Right cardiac atrium (tissue), 5 donors: ENCODE results near the gene MYO16. TPM values are rescaled to one million over a fixed set of nuclear protein-coding genes. Genes with fewer than 3 reads are reported as not detected.
A peak's percentile ranks its signal among the peaks of the same experiment; 100 is the strongest.

Experiments
- ATAC-seq, 2 donors: fragments of 200-7000 bp; cut with Tn5 transposase; one replicate each; pipeline versions ENCODE4 v1.8.0 to v1.9.1; 2020; ENCODE audit warnings: moderate library complexity in 2 of 2, mild to moderate bottlenecking in 1 of 2
- DNase-seq, 3 donors: peaks; one replicate each; pipeline ENCODE4 v3.0.0-alpha.2; 2020
- H3K27ac ChIP-seq: one replicate; pipeline ENCODE4 v1.5.1; 2013; ENCODE audit warnings: mild to moderate bottlenecking, low read length, control low read depth, moderate library complexity
- H3K27me3 ChIP-seq: one replicate; pipeline ENCODE4 v1.6.1; 2013; ENCODE audit not compliant: control insufficient read depth, insufficient read depth
- H3K4me1 ChIP-seq: one replicate; pipeline ENCODE4 v1.6.1; 2013; ENCODE audit warnings: low read length; ENCODE audit not compliant: control insufficient read depth, insufficient read depth
- H3K4me3 ChIP-seq: one replicate; pipeline ENCODE4 v1.5.1; 2013; ENCODE audit warnings: low read length, control low read depth
- H3K9me3 ChIP-seq: one replicate; pipeline ENCODE4 v1.6.1; 2013; ENCODE audit warnings: low read length; ENCODE audit not compliant: control insufficient read depth
- WGBS: extraction: QIAGEN DNeasy Blood & Tissue Kit; methylation state at CpG from one replicate; pipeline ENCODE4 v1.1.7; 2013; 5-methylcytosine and 5-hydroxymethylcytosine counted together
- intact Hi-C, 4 donors: fragments of 100-400 bp; cut with DNase I; formaldehyde crosslinking; loops; one replicate each; pipeline versions ENCODE4 v1.11.0 to v1.14.0; 2022 to 2023
- polyA plus RNA-seq: library from polyadenylated mRNA; stranded (reverse); fragments of 200-250 nt; gene quantifications from one replicate; pipeline ENCODE4 v1.2.3, GENCODE V29; 2013
- total RNA-seq, 4 donors: library from RNA; stranded (reverse); fragmentation: NEBNext Ultra II Directional; extraction: Animal tissue kit (Norgen Biotek cat#: 25700); gene quantifications; one replicate each; pipeline ENCODE4 v1.2.1, GENCODE V29; 2021
- donor health status: healthy with polysubstance abuse.
- donor health status: DM: no; HTN: yes; CAD: no.
- donor health status: DM: no; HTN: no; CAD: no.
- donor health status: DM: no; HTN: yes; CAD: no; lungs with severe emphysema.
- donor health status: DM: yes; HTN: yes; CAD: no.

MYO16 gene
- total and polyA plus RNA-seq, 5 donors, result 0.82 to 5.9 (median 1.6) TPM

GRCh38 chr13:108962654-108963053 is 333.2 kb downstream of the MYO16 start:
- intact Hi-C loops, result loop anchor here in 3 of 4 donors (10.0 kb wide), 2 partner anchors 822 to 1142 kb away; partner anchors contain the start of gene IRS2 (in 1 of the 3)
- no peak for ATAC-seq
- Histone ChIP-seq H3K4me3 (no peak overlapping the region), H3K9me3 (no peaks in the 10 kb centered on the region), H3K4me1 (no peaks in the 10 kb centered on the region), H3K27me3 (no peaks in the 10 kb centered on the region), H3K27ac (no peak overlapping the region)
- DNase-seq, result no peak

- no peak for ATAC-seq
- DNase-seq, result no peak
- intact Hi-C loops, result loop anchor here in 3 of 4 donors (10.0 kb wide), 2 partner anchors 821 to 1141 kb away; partner anchors contain the start of gene IRS2 (in 1 of the 3)
- H3K4me1 ChIP-seq, result no peaks in the 10 kb centered on the region
- H3K4me3 ChIP-seq, result no peak overlapping the region
- no peaks in the 10 kb centered on the region for H3K9me3 ChIP-seq
- no peak overlapping the region for H3K27ac ChIP-seq
- 84% methylated on average over 3 of the region's 3 CpGs for WGBS
- no peaks in the 10 kb centered on the region for H3K27me3 ChIP-seq
Measured at GRCh38 chr13:108963276-108963810, 333.9 kb downstream of the MYO16 start.

- H3K27ac ChIP-seq, result no peak overlapping the region
- ATAC-seq, result no peak
- 84% methylated on average over 10 of the region's 10 CpGs for WGBS
- no peaks in the 10 kb centered on the region for H3K9me3 ChIP-seq
- no peaks in the 10 kb centered on the region for H3K4me1 ChIP-seq
- no peak for DNase-seq
- intact Hi-C loops, result loop anchor here in 3 of 4 donors (10.0 kb wide), 2 partner anchors 821 to 1141 kb away; partner anchors contain the start of gene IRS2 (in 1 of the 3)
- no peaks in the 10 kb centered on the region for H3K27me3 ChIP-seq
- no peak overlapping the region for H3K4me3 ChIP-seq
Measured at GRCh38 chr13:108963846-108964600, 334.6 kb downstream of the MYO16 start.

GRCh38 chr13:108964606-108965005 is 335.2 kb downstream of the MYO16 start:
- H3K4me1 ChIP-seq, result no peaks in the 10 kb centered on the region
- H3K27ac ChIP-seq, result no peak overlapping the region
- intact Hi-C loops, result loop anchor here in 3 of 4 donors (10.0 kb wide), 2 partner anchors 820 to 1140 kb away; partner anchors contain the start of gene IRS2 (in 1 of the 3)
- H3K4me3 ChIP-seq, result no peak overlapping the region
- DNase-seq (no peak), ATAC-seq (no peak)
- no peaks in the 10 kb centered on the region for H3K9me3 ChIP-seq
- WGBS, result 85% methylated on average over 7 of the region's 7 CpGs
- no peaks in the 10 kb centered on the region for H3K27me3 ChIP-seq

DNA sequence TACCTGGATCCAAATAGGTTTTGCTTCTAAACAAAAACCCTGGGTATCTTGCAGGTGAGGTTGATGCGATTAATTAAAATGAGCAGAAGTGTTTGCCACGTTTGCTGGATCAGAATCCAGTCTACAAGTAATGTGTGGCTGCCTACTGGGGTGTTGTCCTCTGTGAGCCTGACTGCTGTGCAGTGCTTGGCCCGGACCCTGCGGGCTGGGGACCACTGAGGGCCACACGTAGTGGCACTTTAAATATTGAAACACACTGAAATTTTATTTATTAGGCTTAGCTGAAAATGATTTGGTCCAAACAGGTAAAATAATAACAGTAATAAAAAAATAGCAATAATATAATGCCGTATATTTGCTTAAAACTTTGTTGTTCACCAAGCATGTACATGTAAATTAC is 338.0 kb downstream of the MYO16 start:
- no peak overlapping the region for H3K27ac ChIP-seq
- H3K4me3 ChIP-seq, result no peak overlapping the region
- ATAC-seq, result no peak
- no peaks in the 10 kb centered on the region for H3K27me3 ChIP-seq
- DNase-seq, result no peak
- H3K4me1 ChIP-seq, result no peaks in the 10 kb centered on the region
- WGBS, result 90% methylated on average over 6 of the region's 6 CpGs
- no peaks in the 10 kb centered on the region for H3K9me3 ChIP-seq
- intact Hi-C loops, result loop anchor here in 3 of 4 donors (10.0 kb wide), 2 partner anchors 817 to 1137 kb away; partner anchors contain the start of gene IRS2 (in 1 of the 3)

- ATAC-seq (no peak), DNase-seq (no peak)
- Histone ChIP-seq H3K4me3 (no peak overlapping the region), H3K27ac (no peak overlapping the region), H3K27me3 (no peaks in the 10 kb centered on the region), H3K4me1 (no peaks in the 10 kb centered on the region), H3K9me3 (no peaks in the 10 kb centered on the region)
- 89% methylated on average over 7 of the region's 7 CpGs for WGBS
- intact Hi-C loops, result loop anchor here in 3 of 4 donors (10.0 kb wide), 2 partner anchors 816 to 1136 kb away; partner anchors contain the start of gene IRS2 (in 1 of the 3)
Measured at GRCh38 chr13:108968566-108968965, 339.2 kb downstream of the MYO16 start.

- DNase-seq (no peak), ATAC-seq (no peak)
- Histone ChIP-seq H3K4me1 (no peaks in the 10 kb centered on the region), H3K4me3 (no peak overlapping the region), H3K27ac (no peak overlapping the region), H3K27me3 (no peaks in the 10 kb centered on the region), H3K9me3 (no peaks in the 10 kb centered on the region)
- intact Hi-C loops, result no loop called here
Measured at GRCh38 chr13:108974686-108975085, 345.3 kb downstream of the MYO16 start.

- H3K27ac ChIP-seq, result no peak overlapping the region
- no peak overlapping the region for H3K4me3 ChIP-seq
- no peaks in the 10 kb centered on the region for H3K9me3 ChIP-seq
- ATAC-seq (peak; percentile 69 to 75), DNase-seq (no peak)
- no peaks in the 10 kb centered on the region for H3K4me1 ChIP-seq
- 17% methylated on average over 5 of the region's 5 CpGs for WGBS
- H3K27me3 ChIP-seq, result no peaks in the 10 kb centered on the region
- intact Hi-C loops, result no loop called here
Measured at GRCh38 chr13:108980237-108980636, 350.8 kb downstream of the MYO16 start.

DNA sequence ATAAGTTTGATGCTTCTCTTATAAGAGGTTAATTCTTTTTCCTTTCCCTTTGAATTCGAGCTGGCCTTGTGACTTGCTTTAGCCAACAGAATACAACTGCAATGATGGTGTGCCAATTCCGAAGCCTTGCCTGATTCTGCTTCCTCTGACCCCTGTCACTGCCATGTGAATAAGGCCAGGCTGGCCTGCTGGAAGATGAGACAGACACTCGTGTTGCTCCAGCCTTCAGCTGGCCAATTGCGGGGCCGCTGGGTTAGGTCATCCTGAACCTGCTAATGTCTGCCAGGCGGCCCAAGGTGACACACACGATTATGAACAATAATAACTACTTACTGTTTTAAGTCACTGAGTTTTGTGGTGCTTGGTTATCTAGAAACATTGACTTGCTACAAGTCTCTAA is 352.0 kb downstream of the MYO16 start:
- ATAC-seq (no peak), DNase-seq (no peak)
- H3K9me3 ChIP-seq, result no peaks in the 10 kb centered on the region
- no peak overlapping the region for H3K4me3 ChIP-seq
- intact Hi-C loops, result no loop called here
- WGBS, result 79% methylated on average over 7 of the region's 7 CpGs
- no peak overlapping the region for H3K27ac ChIP-seq
- no peaks in the 10 kb centered on the region for H3K27me3 ChIP-seq
- no peaks in the 10 kb centered on the region for H3K4me1 ChIP-seq

DNA sequence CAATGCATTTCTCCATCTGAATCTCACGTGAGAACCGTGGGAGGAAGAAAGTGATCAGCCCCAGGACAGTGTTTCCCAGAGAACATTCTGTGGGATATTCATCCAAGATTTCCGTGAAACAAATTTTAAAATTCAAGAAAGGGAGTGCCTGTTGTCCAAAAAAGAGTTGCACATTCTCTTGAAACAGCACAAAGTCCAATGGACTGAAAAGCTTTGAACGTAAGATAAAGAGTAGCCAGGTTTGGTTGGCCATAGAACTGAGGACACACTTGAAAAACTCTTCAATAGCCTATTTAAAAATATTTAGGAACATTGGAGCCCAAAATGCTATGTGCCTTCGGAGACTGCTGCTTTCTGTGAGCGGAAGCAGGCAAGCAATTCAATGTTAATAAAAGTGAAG is 353.9 kb downstream of the MYO16 start:
- H3K27ac ChIP-seq, result no peak overlapping the region
- intact Hi-C loops, result no loop called here
- no peaks in the 10 kb centered on the region for H3K9me3 ChIP-seq
- H3K4me3 ChIP-seq, result no peak overlapping the region
- H3K27me3 ChIP-seq, result no peaks in the 10 kb centered on the region
- WGBS, result 87% methylated on average over 6 of the region's 6 CpGs
- no peak for DNase-seq
- no peaks in the 10 kb centered on the region for H3K4me1 ChIP-seq
- ATAC-seq, result no peak

DNA sequence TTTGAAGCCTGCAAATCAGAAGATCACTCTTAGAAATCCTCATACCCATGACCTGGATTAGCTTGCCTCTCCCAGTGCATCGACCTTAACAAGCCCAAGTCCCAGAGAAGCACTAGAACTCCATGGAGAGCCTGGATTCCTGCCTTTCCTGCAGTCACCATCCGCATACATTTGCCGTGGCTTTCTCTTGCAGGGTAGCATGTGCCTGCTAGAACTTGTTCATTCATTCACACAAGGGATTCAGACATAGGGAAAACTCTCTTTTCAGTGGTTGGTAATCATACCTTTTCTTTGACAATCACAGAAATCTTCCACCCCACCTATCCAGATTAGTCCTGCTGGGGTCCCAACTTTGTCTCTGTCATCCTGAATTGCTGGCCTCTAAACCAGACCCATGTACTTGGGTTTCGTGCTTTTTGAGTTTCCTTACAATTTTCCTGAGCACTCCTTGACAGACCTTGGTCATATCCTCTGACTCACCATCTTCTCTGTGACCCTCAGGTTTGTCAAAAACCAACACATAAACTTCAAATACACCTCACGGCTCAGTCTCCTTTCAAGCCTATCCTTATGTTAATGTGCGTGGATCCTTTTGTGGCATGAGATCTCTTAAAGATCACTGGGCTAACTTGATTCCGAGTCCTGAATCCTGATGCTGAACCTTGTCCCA is 355.0 kb downstream of the MYO16 start:
- no peak for ATAC-seq
- H3K27ac ChIP-seq, result no peak overlapping the region
- H3K9me3 ChIP-seq, result no peaks in the 10 kb centered on the region
- 90% methylated on average over 7 of the region's 7 CpGs for WGBS
- H3K27me3 ChIP-seq, result no peaks in the 10 kb centered on the region
- no peaks in the 10 kb centered on the region for H3K4me1 ChIP-seq
- H3K4me3 ChIP-seq, result no peak overlapping the region
- intact Hi-C loops, result no loop called here
- DNase-seq, result no peak
